ENCODE measurements around the gene CHST11. TPM values are rescaled to one million over a fixed set of nuclear protein-coding genes. Genes with fewer than 3 reads are reported as not detected.

Gene CHST11
- total and polyA plus RNA-seq, 9 of the 15 experiments (the other 6 are each of a cell fraction or from before 2014, with no cell fraction given) = 2.3 to 38.7 (median 15.0) TPM

GRCh38 chr12:104648756-104649155 lies 192.0 kb downstream of the CHST11 start:
- H3K4me1 ChIP-seq (replicated peaks in 1 of 2; ENCODE audit: control insufficient read depth in 2 of 2, insufficient read depth in 2 of 2, low read length in 2 of 2) = peaks cover 2 to 5% of the 10 kb centered on the region in 2 experiments; a peak in 3 of 5 replicates
- ChIA-PET CTCF (ENCODE audit: low intra/inter-chr PET ratio) (interaction anchor here (0.6 kb wide), 1 partner anchor 157 kb away, joined by 3 read pairs; no protein-coding TSS in a partner anchor), POLR2A (interaction anchor here (1.1 kb wide), 1 partner anchor 15 kb away, joined by 3 read pairs; no protein-coding TSS in a partner anchor)
- H2AFZ ChIP-seq (ENCODE audit: low read depth, low read length) = no peak overlapping the region
- peaks cover 14% of the 10 kb centered on the region; the same call in 2 of the 3 replicates for H3K36me3 ChIP-seq (ENCODE audit: control insufficient read depth, insufficient read depth, low read length)
- 0 out of 2 replicates have a peak, but pooled peaks cover 9% of the 10 kb centered on the region for H4K20me1 ChIP-seq (replicated peaks; ENCODE audit: control insufficient read depth, insufficient read depth, low read length)
- no peak overlapping the region for H3K4me2 ChIP-seq (ENCODE audit: insufficient read depth, low read length)
- H3K27me3 ChIP-seq (ENCODE audit: control insufficient read depth in 2 of 2, insufficient read depth in 2 of 2, low read length in 2 of 2) = no peaks in the 10 kb centered on the region
- no peak for DNase-seq (ENCODE audit: extremely low read depth in 1 of 4, low spot score in 3 of 4)
- no peak for FAIRE-seq
- BruUV-seq (replicated peaks) = no TSS peak
- H3K27ac ChIP-seq (ENCODE audit: extremely low read depth, low read depth, low read length) = no peak overlapping the region
- peaks cover 19% of the 10 kb centered on the region; the same call in 2 of the 3 replicates for H3K79me2 ChIP-seq (ENCODE audit: control insufficient read depth, insufficient read depth, low read length)
- 90% methylated on average over 4 of the region's 4 CpGs for WGBS (ENCODE audit: insufficient coverage, low coverage, missing lambda C conversion rate)
- in situ Hi-C loops (cut with MboI) (no loop called here), intact Hi-C loops (cut with micrococcal nuclease) (no loop called here)
- H3K9me3 ChIP-seq (replicated peaks; ENCODE audit: control insufficient read depth, insufficient read depth, low read depth, low read length) = no peaks in the 10 kb centered on the region
- H3K9me1 ChIP-seq (ENCODE audit: control insufficient read depth, insufficient read depth, low read length) = no peaks in the 10 kb centered on the region
- no peak overlapping the region for H3K9ac ChIP-seq (ENCODE audit: insufficient read depth in 1 of 2, low read depth in 2 of 2, low read length in 2 of 2)
- ATAC-seq = no peak
- no peak overlapping the region for H3K4me3 ChIP-seq
- TF ChIP-seq ZKSCAN8 (CRISPR knock-in tag; IDR thresholded peaks at IDR 0.05) = no peak
- no peak for TF ChIP-seq ATF3 (IDR thresholded peaks at IDR 0.05)
- TF ChIP-seq ATF3 (CRISPR knock-in tag; conservative IDR thresholded peaks at IDR 0.05) = no peak
- no peak for TF ChIP-seq OTX1 (CRISPR knock-in tag; IDR thresholded peaks at IDR 0.05)
- no peak for TF ChIP-seq THRB (CRISPR knock-in tag; conservative IDR thresholded peaks at IDR 0.05)
- TF ChIP-seq YY1 (IDR thresholded peaks at IDR 0.05; ENCODE audit: borderline replicate concordance in 1 of 3, control insufficient read depth in 1 of 3, extremely low read depth in 1 of 3, insufficient read depth in 3 of 3, insufficient read length in 1 of 3, insufficient replicate concordance in 2 of 3, low read depth in 1 of 3, low read length in 2 of 3) = no peak
- no peak for TF ChIP-seq GABPB1 (CRISPR knock-in tag; IDR thresholded peaks at IDR 0.05)
- no peak for TF ChIP-seq RCOR1 (IDR thresholded peaks at IDR 0.05; ENCODE audit: borderline replicate concordance in 1 of 2, low read depth in 2 of 2, low read length in 2 of 2)
- no peak for TF ChIP-seq RB1 (IDR thresholded peaks at IDR 0.05; ENCODE audit: low read depth)
- TF ChIP-seq TCF7 (IDR thresholded peaks at IDR 0.05; ENCODE audit: borderline replicate concordance) = no peak
- no peak for TF ChIP-seq ZNF696 (CRISPR knock-in tag; conservative IDR thresholded peaks at IDR 0.05)
- no peak for TF ChIP-seq KAT2B (IDR thresholded peaks at IDR 0.05; ENCODE audit: low read depth, low read length)
- no peak for TF ChIP-seq ZNF263 (CRISPR knock-in tag; IDR thresholded peaks at IDR 0.05; ENCODE audit: borderline replicate concordance)
